ENCODE measurements around the gene C2orf76.

Gene C2orf76

GRCh38 chr2:119276864-119277263 lies 89.8 kb downstream of the C2orf76 start:
- no peak for TF ChIP-seq CTCF (IDR thresholded peaks at IDR 0.05; ENCODE audit: low read depth, low read length)
- no peak for DNase-seq (ENCODE audit: extremely low read depth, low read depth)

- TF ChIP-seq CTCF (IDR thresholded peaks at IDR 0.05; ENCODE audit: low read depth, low read length): no peak
These were observed 99.0 kb downstream of the C2orf76 start for GRCh38 chr2:119267604-119268003.

GRCh38 chr2:119266091-119266589 lies 100.5 kb downstream of the C2orf76 start:
- no peak for TF ChIP-seq CTCF (IDR thresholded peaks at IDR 0.05; ENCODE audit: low read depth, low read length)
- DNase-seq (ENCODE audit: extremely low read depth, low read depth): no peak

More at GRCh38 chr2:119267604-119268003, 99.0 kb downstream of the C2orf76 start:
- no peak for DNase-seq (ENCODE audit: extremely low read depth, low read depth)

GRCh38 chr2:119265693-119266066 lies 101.0 kb downstream of the C2orf76 start:
- TF ChIP-seq CTCF (IDR thresholded peaks at IDR 0.05; ENCODE audit: low read depth, low read length): no peak
- DNase-seq (ENCODE audit: extremely low read depth, low read depth): no peak

- peak; percentile 80 for TF ChIP-seq CTCF (IDR thresholded peaks at IDR 0.05; ENCODE audit: low read depth, low read length)
- DNase-seq (ENCODE audit: extremely low read depth, low read depth): no peak
These were observed 101.6 kb downstream of the C2orf76 start for GRCh38 chr2:119264781-119265692.

- TF ChIP-seq CTCF (IDR thresholded peaks at IDR 0.05; ENCODE audit: low read depth, low read length): no peak
- DNase-seq (ENCODE audit: extremely low read depth, low read depth): no peak
These were observed 103.0 kb downstream of the C2orf76 start for GRCh38 chr2:119263656-119264055.

- no peak for DNase-seq (ENCODE audit: extremely low read depth, low read depth)
- TF ChIP-seq CTCF (IDR thresholded peaks at IDR 0.05; ENCODE audit: low read depth, low read length): no peak
These were observed 103.6 kb downstream of the C2orf76 start for GRCh38 chr2:119263025-119263424.

All from AG09319 (cell line).